NCI-H2196 treated with DMSO at 0.1 percent for 48 hours (cell line): ENCODE measurements around the gene LIN37.

ENCODE experiments used
- DNase-seq: peaks from one replicate; lab custom pipeline; 2025; ENCODE audit not compliant: unreplicated experiment; lab: John Stamatoyannopoulos, UW

The LIN37 gene

GRCh38 chr19:35751839-35752745 is 3.7 kb downstream of the LIN37 start:
- no peak for DNase-seq

- DNase-seq: no peak
Observed at GRCh38 chr19:35752746-35753350, 4.5 kb downstream of the LIN37 start.

- no peak for DNase-seq
Observed at GRCh38 chr19:35753634-35754369, 5.4 kb downstream of the LIN37 start.

- no peak for DNase-seq
Observed at GRCh38 chr19:35754370-35755130, 6.2 kb downstream of the LIN37 start.

GRCh38 chr19:35755131-35755549 is 6.8 kb downstream of the LIN37 start:
- DNase-seq: no peak

- no peak for DNase-seq
Observed at GRCh38 chr19:35755550-35756376, 7.4 kb downstream of the LIN37 start.

- DNase-seq: no peak
Observed at GRCh38 chr19:35756377-35757230, 8.2 kb downstream of the LIN37 start, which contains the start of gene HSPB6. HSPB6 (minus strand) TSS chr19:35757029; CDS start chr19:35757008, 21 bp downstream.

- no peak for DNase-seq
Observed at GRCh38 chr19:35757231-35757748, 8.9 kb downstream of the LIN37 start.

GRCh38 chr19:35757749-35758608 is 9.6 kb downstream of the LIN37 start, which contains the start of gene PROSER3:
PROSER3 (plus strand) TSS chr19:35758176; CDS start chr19:35758216, 40 bp downstream.
- peak; percentile 95 for DNase-seq

GRCh38 chr19:35759697-35760096 is 11.3 kb downstream of the LIN37 start:
- DNase-seq: no peak

GRCh38 chr19:35760711-35761349 is 12.5 kb downstream of the LIN37 start:
- DNase-seq: no peak

GRCh38 chr19:35764432-35765315 is 16.3 kb downstream of the LIN37 start:
- no peak for DNase-seq

- no peak for DNase-seq
Observed at GRCh38 chr19:35766571-35767104, 18.3 kb downstream of the LIN37 start.

GRCh38 chr19:35767288-35768081 is 19.1 kb downstream of the LIN37 start:
- no peak for DNase-seq

GRCh38 chr19:35768082-35768421 is 19.7 kb downstream of the LIN37 start:
- DNase-seq: no peak
